GM23248 (cell line): ENCODE measurements around the gene NHLRC4.

ENCODE experiments used
- EZH2 ChIP-seq: fragments of 200-600 bp; sonication (generic); IDR thresholded peaks from 2 replicates; pipeline ENCODE4 v1.6.1; 2018; ENCODE audit warnings: antibody characterized with exemption, mild to moderate bottlenecking; ENCODE audit not compliant: insufficient read depth, poor library complexity, severe bottlenecking
- EZH2phosphoT487 ChIP-seq: fragments of 200-600 bp; sonication (generic); IDR thresholded peaks from 2 replicates; pipeline ENCODE4 v1.6.1; 2018; ENCODE audit warnings: antibody characterized with exemption, moderate library complexity, mild to moderate bottlenecking, low read depth; ENCODE audit not compliant: insufficient read depth

DNA sequence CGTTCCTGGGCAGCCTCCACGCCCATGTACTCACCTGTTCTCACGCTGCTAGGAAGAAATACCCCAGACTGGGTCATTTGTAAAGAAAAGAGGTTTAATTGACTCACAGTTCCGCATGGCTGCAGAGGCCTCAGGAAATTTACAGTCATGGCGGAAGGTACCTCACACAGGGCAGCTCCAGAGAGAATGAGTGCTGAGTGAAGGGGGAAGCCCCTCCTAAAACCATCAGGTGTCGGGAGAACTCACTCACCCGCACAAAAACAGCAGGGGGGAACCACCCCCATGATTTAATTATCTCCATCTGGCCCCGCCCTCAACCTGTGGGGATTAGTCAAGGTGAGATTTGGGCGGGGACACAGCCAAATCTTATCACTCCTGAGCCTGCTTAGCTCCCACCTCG is 41.2 kb downstream of the NHLRC4 start:
- TF ChIP-seq EZH2phosphoT487 (no peak), EZH2 (no peak)
